HG02943 (cell line): ENCODE data around the gene SYNGR3.
"Not testable (repeated sequence)": the region's sequence is repeated elsewhere in the genome, so short reads cannot be mapped to it uniquely, and the experiment has no call there.

Source experiments
- ATAC-seq: cut with Tn5 transposase; IDR thresholded peaks from one replicate; pipeline ENCODE4 v1.9.1; 2021; ENCODE audit warnings: mild to moderate bottlenecking, low read depth, moderate library complexity; ENCODE audit not compliant: unreplicated experiment

Gene SYNGR3

DNA sequence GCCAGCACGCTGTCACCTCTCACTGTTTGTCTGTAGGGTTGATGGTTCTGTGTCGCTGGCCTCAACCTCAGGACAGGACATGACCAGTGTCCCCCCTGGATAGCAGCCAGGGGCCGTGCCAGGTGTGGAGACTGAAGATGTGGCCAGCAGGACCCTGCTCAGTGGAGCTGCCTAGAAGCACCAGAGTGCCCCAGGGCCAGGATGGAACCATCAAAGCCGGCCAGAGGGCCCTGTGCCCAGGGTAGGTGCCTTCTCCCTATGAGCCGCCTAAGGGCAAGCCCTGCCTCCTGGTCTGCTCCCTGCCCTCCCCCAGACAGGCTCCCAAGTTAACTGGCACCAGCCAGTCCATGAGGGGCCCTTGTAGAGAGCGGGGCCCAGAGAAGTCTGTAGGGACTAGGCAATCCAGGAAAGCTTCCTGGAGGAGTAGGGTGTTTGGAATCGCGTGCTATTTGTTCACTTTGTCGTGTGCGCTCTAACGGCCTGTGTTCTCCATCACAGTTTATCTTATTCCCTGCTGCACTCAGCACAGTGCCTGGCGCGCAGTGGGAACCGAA is 31.0 kb upstream of the SYNGR3 start:
- no peak for ATAC-seq

DNA sequence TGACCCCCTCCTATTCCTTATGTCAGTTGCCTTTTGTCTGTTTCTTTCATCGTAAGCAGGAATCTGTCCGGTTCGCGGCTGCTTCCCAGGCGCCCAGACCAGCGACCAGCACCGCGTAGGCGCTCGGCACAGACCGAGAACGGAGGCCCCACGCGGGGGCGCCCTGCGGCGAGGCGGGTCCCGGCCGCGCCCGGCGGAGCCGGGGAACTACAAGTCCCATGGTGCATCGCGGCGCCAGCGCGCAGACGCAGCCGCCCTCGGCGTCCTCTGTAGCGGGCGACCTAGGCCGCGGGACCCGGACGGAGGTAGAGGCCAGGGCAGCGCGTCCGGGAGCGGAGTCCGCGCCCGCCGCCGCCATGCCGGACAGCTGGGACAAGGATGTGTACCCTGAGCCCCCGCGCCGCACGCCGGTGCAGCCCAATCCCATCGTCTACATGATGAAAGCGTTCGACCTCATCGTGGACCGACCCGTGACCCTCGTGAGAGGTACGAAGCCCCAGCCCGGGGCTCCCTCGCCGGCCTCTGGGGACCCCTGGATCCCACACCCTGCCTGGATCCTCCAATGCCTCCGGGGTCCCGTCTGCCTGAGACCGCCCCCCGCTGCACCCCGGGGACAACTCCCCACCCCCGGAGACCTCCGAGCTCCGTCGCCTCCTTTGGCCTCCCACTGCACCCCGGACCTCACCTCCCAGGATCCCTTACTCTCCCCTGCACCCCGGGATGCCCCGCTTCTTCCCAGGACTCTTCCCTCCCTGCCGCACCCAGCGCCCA is 30.3 kb upstream of the SYNGR3 start, which contains the start of gene NDUFB10:
Gene NDUFB10 (plus strand): TSS at position 270 of the 771 bp plus-strand sequence. CDS start 87 bp downstream, at position 357.
- ATAC-seq = peak; percentile 70

DNA sequence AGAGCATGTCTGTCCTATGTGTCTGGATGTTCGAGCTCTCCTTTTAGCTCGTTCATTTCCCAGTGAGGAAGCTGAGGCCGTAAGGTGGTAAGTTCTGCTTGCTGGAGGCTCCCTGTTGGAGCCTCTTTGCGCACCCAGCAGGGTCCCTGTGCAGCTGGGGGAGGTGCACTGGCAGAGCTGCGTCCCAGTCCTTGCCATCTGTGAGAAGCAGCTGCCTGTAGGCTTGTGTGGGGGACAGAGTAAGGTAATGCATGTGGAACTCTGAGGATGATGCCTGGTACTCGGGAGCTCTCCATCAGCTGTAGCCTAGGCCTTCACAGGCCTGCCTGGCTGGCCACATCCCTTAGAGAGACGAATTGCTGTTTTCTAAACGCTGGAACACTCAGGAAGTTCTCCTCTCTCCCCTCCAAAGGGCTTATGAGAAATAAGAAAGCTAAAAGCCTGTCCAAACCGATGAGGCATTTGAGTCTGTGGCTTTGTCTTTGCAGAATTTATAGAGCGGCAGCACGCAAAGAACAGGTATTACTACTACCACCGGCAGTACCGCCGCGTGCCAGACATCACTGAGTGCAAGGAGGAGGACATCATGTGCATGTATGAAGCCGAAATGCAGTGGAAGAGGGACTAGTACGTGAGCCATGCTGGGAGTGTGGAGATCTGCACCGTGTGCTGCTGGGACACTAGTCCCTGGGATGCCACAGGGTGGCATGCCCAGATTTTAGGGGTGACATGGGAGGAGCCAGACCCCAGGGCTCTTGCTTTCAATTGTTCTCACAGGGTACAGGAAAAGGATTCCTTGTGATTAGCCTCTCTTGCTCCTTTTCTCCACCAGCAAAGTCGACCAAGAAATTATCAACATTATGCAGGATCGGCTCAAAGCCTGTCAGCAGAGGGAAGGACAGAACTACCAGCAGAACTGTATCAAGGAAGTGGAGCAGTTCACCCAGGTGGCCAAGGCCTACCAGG is 28.8 kb upstream of the SYNGR3 start:
- ATAC-seq = no peak

GRCh38 chr16:1961651-1962067 is 28.1 kb upstream of the SYNGR3 start:
- no peak for ATAC-seq

DNA sequence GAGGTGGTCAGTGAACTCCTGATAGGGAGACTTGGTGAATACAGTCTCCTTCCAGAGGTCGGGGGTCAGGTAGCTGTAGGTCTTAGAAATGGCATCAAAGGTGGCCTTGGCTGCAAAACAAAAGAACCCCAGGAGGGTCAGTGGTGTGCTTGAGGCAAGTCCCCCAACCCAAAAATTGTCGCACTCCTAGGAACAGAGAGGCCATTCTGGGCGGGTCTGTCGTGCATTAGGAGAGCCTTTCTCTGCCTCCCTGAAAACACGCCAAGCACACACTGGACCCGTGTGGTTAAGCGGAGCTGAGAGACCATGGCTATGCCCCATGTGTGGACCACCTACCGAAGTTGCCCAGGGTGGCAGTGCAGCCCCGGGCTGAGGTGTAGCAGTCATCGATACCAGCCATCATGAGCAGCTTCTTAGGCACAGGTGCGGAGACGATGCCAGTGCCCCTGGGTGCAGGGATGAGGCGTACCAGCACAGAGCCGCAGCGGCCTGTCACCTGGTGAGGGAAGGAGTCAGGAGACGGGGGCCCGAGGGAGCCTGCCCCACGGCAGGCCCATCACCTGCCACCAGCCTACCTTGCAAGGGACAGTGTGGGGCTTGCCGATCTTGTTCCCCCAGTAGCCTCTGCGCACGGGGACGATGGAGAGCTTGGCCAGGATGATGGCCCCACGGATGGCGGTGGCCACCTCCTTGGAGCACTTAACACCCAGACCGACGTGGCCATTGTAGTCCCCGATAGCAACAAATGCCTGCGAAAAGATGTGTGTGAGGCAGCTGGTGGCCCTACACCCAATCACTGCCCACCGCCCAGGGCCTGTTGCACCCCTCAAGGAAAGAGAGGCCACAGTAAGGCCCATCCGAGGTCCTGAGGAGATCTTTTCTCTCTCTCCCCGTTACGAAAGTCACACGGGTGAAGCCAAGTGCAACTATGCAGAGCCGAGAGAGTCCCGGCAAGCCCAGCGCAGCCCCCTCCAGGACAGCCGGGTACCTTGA is 27.3 kb upstream of the SYNGR3 start:
- ATAC-seq = not testable (repeated sequence)

DNA sequence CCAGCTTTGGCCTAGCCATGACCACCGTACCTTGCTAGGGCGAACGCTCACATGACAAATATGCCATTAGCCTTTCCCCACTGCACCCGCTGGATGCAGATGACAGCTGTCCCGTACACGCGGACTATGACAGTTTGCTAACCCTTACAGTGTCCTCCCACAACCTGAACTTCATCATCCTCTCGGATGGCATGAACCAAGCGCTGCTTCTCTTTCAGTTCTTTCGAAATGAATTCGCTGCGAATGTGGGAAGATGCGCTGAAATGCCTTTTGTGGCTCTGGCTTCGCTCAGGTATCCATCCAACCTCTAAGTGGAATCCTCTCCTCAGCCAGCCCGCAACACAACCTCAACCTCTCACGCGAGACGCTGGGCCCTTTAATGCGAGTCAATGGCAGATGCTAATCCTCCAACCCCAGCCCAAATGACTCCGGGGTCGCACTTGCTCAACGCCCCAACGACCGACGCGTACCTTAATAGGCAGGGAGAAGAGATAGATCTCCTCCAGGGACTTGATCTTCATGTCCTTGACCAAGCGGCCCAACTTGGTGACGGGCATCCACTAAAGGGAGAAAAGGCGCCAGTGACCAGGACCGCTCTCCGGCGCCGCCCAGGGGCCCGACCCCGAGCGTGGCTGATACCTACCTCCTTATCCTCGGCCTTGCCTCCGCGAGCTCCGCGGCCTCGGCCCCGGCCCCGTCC is 25.8 kb upstream of the SYNGR3 start:
- peak; percentile 3 for ATAC-seq

DNA sequence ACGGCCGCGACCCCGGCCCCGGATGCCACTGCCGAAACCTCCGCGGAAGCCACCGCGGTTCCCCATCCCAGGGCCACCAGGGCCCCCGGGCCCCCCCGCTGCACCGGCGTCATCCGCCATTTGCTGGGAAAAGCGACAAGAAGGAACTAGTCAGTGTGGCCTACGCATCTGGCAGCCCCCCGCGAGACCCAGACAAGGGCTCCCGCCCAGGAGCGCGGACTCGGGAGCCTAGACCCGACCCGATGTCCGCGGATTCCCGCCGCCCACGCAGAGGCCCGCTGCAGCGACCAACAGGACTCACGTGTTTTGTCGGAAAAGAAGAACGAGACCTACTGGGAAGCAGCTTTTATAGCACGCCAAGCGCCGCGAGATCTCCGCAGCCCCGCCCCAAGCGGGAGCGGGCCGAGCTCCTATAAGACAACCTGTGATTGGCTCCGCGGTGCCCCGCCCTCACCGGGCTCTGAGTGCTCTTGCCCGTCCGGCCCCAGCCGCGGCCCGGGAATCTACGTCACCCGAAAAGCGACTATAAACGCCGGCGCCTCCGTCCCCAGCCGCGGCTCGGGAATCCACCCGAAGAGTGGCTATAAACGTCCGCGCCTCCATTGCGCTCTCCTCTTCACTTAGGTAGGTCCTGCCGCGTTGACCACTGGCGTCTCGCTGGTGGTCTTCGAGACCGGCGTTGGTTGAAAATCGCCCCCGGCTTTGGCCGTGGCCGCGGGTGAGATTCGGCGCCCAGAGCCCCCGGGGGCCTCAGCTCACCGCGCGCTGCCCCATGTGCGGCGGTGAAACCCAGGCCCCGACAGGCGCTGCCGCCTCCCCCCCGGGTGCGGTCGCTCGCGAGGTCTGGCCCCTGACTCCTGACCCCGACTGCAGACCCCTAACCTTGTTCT is 25.0 kb upstream of the SYNGR3 start, which contains the start of gene RPS2:
Gene RPS2 (minus strand): TSS at position 321 of the 890 bp plus-strand sequence. CDS start 201 bp downstream, at position 120.
- peak; percentile 72 for ATAC-seq

DNA sequence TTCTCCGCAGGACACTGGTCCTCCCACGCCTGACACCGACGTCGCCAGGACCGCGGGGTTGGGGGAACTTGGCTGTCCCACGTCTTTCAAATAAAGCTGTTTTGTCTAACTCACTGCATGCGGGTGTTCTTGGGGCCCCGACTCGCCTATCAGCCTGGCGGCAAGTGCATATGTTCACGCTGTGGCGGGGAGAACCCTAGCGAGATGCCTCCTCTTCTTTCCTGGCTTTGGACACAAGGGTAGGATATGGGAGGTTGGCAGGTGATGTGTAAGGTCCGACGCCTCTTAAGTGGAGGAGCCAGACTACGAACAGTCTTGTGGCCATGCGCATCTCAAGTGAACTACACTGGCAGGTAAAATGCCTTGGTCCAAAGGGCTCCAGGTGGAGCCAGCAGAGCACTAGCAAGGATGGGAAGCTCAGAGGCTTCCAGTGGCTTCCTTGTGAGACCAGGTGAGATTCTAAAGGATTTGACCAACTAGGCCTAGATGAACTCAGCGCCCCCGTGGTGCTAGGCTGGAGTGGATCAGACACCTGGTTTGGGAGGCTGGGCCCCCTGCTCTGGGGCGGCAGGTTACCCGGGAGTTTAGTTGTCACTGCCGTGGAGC is 24.3 kb upstream of the SYNGR3 start:
- ATAC-seq = no peak

DNA sequence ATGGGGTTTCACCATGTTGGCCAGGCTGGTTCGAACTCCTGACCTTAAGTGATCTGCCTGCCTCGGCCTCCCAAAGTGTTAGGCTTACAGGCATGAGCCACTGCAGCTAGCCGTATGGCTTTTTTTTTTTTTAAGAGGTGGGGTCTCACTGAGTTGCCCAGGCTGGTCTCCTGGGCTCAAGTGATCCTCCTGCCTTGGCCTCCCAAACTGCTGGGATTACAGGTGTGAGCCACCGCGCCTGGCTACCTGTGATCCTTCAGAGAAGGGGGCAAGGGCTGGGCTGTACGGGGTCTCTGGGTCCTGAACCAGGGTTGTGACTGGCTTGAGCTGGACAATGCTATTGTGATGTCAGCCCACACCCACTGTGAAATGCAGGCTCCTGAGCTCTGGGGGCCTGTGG is 23.3 kb upstream of the SYNGR3 start, which contains the start of gene RNF151:
Gene RNF151 (plus strand): TSS at position 397 of the 400 bp plus-strand sequence. CDS start 26 bp downstream, outside the sequence.
- ATAC-seq = no peak

- ATAC-seq = no peak
These were observed 21.4 kb upstream of the SYNGR3 start for GRCh38 chr16:1968146-1968953.

- ATAC-seq = peak; percentile 81
These were observed 17.8 kb upstream of the SYNGR3 start, which contains the start of gene TBL3 for GRCh38 chr16:1971796-1972489. Gene TBL3 (plus strand): TSS chr16:1972053. CDS start chr16:1972165, 112 bp downstream.

- ATAC-seq = no peak
These were observed 17.3 kb upstream of the SYNGR3 start for GRCh38 chr16:1972490-1972877.

- ATAC-seq = no peak
These were observed 16.2 kb upstream of the SYNGR3 start for GRCh38 chr16:1973461-1974156.

- ATAC-seq = no peak
These were observed 15.4 kb upstream of the SYNGR3 start for GRCh38 chr16:1974157-1975070.
